PFSK-1 (cell line): ENCODE results near the gene RPL19.

Source experiments
- FOXP2 ChIP-seq: optimal IDR thresholded peaks from 2 replicates; pipeline ENCODE3; 2011; ENCODE audit warnings: borderline replicate concordance, control low read depth, inconsistent platforms; ENCODE audit not compliant: insufficient read depth; ENCODE audit errors: extremely low read length, extremely low read depth
- TF ChIP-seq, protein P1 (sequence below), 2 experiments: IDR thresholded peaks; 2 replicates each; pipeline versions ENCODE4 v1.6.1 to v1.8.0; 2011 to 2012; ENCODE audit warnings: low read depth in 2 of 2, low read length in 2 of 2, control low read depth in 1 of 2, inconsistent platforms in 1 of 2, mild to moderate bottlenecking in 1 of 2, moderate library complexity in 1 of 2; ENCODE audit not compliant: insufficient read depth in 1 of 2

DNA sequence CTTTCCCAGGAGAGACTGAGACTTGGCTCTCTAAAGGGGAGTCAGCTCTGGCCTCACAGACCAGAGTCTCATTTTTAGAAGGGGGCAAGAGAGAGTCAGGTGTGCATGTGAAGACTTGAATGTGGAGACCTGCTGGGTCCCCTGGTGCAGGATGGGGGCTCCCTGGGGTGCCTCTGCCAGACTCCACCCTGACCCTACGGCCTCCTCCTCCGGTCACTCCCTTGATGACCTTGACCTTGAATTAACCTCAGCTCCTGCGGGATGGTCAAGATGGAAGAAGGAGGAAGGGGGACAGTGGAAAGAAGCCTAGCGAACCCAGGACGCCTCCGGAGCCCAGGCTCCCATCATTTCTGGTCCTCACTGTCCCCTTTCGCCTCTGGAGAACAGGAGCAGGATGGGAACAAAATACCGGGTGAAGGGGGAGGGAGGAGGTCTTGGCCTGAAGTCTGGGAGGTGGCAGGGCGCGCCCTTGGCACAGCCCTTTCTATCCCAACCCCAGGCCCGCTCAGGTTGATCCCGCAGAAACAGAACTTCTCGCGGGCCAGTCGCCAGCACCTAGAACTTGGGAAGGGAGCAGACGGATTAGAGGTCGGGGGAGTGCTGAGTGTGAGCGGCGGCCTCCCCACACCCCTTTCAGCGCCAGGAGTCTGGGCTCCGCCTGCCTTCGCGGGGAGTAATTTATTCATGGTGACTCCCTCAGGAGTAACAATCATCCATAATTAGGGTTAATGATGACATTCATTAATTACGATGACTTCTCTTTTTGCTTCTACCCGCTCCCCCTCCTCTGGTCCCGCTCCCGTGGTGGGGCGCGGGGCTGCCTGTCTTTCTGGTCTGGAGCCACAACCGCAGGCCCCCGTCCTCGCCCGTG, 24.1 kb downstream of the RPL19 start:
- TF ChIP-seq, protein P1, sequence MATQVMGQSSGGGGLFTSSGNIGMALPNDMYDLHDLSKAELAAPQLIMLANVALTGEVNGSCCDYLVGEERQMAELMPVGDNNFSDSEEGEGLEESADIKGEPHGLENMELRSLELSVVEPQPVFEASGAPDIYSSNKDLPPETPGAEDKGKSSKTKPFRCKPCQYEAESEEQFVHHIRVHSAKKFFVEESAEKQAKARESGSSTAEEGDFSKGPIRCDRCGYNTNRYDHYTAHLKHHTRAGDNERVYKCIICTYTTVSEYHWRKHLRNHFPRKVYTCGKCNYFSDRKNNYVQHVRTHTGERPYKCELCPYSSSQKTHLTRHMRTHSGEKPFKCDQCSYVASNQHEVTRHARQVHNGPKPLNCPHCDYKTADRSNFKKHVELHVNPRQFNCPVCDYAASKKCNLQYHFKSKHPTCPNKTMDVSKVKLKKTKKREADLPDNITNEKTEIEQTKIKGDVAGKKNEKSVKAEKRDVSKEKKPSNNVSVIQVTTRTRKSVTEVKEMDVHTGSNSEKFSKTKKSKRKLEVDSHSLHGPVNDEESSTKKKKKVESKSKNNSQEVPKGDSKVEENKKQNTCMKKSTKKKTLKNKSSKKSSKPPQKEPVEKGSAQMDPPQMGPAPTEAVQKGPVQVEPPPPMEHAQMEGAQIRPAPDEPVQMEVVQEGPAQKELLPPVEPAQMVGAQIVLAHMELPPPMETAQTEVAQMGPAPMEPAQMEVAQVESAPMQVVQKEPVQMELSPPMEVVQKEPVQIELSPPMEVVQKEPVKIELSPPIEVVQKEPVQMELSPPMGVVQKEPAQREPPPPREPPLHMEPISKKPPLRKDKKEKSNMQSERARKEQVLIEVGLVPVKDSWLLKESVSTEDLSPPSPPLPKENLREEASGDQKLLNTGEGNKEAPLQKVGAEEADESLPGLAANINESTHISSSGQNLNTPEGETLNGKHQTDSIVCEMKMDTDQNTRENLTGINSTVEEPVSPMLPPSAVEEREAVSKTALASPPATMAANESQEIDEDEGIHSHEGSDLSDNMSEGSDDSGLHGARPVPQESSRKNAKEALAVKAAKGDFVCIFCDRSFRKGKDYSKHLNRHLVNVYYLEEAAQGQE (IDR thresholded peaks at IDR 0.05; ENCODE audit: insufficient read depth in 1 of 2, low read depth in 2 of 2, low read length in 2 of 2): no peak
- no peak for TF ChIP-seq FOXP2
